B cell (primary cell): ENCODE data around the gene EHD1.

Experiments
- CTCF ChIP-seq: fragments of 200-600 bp; IDR thresholded peaks from one replicate; pipeline ENCODE4 v1.8.0; 2022; ENCODE audit warnings: antibody characterized with exemption, mild to moderate bottlenecking
- EZH2 ChIP-seq: IDR thresholded peaks from 2 replicates; pipeline ENCODE4 v1.6.1; 2012; ENCODE audit warnings: borderline replicate concordance, low read depth, mild to moderate bottlenecking, moderate library complexity, low read length; ENCODE audit not compliant: insufficient read depth, poor library complexity, severe bottlenecking

GRCh38 chr11:64879244-64879900, 951 bp upstream of the EHD1 start:
- TF ChIP-seq CTCF (no peak), EZH2 (no peak)
